Measurements from ENCODE around the gene SOAT2.
"Not testable (repeated sequence)": the region's sequence is repeated elsewhere in the genome, so short reads cannot be mapped to it uniquely, and the experiment has no call there.

SOAT2 gene

DNA sequence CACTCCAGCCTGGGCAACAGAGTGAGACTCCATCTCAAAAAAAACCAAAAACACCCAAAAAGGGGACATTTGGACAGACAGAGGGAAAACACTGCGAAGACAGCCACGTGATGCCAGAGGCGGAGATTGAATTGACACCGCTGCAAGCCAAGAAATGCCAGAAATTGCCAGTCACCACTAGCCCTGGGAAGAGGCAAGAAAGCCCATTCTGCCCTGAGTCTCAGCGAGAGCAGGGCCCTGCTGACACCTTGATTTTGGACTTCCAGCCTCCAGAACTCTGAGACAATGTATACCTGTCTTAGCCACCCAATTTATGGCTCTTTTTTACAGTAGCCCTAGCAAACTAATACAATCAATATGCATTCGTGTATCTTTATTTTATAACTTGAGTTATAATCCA is 13.2 kb upstream of the SOAT2 start:
- DNase-seq, result no peak

GRCh38 chr12:53090554-53090953 is 12.7 kb upstream of the SOAT2 start:
- no peak for DNase-seq

DNA sequence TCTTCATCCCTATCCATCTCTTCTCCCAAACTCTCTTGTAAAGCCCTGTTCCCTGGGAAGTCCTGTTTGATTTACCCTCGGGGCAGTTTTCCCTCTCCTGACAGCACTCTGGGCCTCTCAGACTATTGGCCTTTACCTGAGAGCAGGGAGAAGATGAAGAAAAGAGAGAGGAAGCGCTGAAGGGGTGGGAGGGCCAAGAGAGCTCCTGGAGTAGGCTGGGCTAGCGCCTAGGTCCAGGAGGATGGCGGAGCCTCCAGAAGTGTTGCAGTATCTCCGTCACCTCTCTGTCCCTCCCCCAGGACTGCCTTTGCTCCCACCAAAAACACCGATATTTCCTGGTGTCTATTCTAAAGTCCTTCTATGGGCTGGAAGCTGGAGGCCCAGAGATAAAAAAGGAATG is 11.5 kb upstream of the SOAT2 start:
- no peak for DNase-seq

GRCh38 chr12:53093777-53094393 is 9.4 kb upstream of the SOAT2 start:
- DNase-seq, result no peak

DNA sequence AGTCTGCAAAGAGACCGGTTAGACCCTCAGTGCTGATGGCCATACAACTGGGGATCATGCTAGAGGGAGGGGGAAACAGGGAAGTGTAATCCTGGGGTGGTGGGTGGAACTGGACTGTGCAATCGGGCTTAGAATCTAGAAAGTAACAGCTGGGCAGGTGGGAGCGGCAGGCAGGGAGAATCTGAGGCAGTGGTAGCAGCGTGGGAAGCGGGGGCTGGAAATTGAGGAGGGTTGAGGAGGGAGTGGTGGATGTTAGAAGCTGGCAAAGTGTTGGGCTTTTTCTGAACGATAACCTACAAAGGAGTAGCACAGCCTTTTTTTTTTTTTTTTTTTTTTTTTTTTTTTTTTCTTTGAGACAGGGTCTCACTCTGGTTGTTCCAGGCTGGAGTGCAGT is 8.9 kb upstream of the SOAT2 start:
- DNase-seq, result no peak

GRCh38 chr12:53094796-53095595 is 8.3 kb upstream of the SOAT2 start:
- DNase-seq, result not testable (repeated sequence)

- DNase-seq, result not testable (repeated sequence)
Observed at GRCh38 chr12:53095596-53095895, 7.7 kb upstream of the SOAT2 start.

- DNase-seq, result no peak
Observed at GRCh38 chr12:53096089-53096741, 7.1 kb upstream of the SOAT2 start.

DNA sequence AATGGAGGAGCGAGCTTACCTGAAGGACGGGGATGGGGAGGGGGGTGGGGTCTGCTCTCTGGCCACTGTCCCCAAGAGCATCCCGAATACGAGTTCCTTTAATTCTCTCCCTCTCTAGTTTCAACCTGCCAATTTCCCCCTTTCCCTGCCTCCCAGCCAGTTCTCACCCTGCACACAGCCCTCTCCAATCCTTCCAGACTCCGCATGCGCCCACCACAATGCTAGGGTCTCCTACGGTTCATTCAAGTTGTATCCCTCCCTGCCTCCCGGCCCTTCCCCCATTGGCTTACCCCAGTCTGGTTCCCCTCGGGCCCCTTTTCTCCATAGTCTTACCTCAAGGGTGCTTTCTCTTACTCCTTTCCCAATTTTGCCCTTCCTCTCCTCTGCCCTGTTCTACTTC is 6.5 kb upstream of the SOAT2 start:
- DNase-seq, result no peak

GRCh38 chr12:53097207-53097563 is 6.1 kb upstream of the SOAT2 start:
- peak; percentile 32 for DNase-seq

GRCh38 chr12:53097564-53098353 is 5.5 kb upstream of the SOAT2 start, which contains the start of gene IGFBP6:
Gene IGFBP6 (plus strand): TSS chr12:53097667. CDS start chr12:53097718, 51 bp downstream.
- peak; percentile 63 for DNase-seq

DNA sequence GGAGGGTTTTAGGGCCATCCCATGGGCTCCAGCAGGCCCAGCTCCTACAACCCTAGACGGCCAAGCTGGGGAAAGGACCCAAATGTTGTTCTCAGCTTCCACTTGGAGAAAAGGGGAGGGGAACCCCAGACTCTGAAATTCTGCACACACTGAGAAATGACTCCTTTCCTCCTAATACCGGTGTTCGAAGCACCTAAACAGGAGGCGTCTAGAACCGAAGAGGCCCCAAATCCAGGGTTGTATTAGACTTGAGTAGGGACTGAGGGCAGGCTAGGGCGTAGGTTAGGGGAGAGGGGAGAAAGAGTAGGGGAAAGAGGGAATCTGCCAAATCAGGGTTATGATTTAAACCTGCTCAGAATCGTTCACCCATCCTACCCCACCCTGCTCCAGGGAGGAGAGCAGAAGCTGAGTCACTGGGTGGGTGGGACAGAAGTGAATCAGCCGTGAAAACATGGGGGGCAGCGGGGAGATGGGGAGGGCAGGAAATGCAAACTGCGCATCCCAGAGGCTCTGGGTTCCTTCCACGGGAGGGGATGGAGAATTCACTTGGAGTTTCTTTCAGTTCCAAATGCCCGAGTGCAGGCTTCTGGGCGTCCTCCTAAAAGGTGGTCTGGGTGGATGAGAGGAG is 4.8 kb upstream of the SOAT2 start:
- DNase-seq, result no peak

GRCh38 chr12:53099071-53099882 is 4.0 kb upstream of the SOAT2 start:
- DNase-seq, result peak; percentile 56

DNA sequence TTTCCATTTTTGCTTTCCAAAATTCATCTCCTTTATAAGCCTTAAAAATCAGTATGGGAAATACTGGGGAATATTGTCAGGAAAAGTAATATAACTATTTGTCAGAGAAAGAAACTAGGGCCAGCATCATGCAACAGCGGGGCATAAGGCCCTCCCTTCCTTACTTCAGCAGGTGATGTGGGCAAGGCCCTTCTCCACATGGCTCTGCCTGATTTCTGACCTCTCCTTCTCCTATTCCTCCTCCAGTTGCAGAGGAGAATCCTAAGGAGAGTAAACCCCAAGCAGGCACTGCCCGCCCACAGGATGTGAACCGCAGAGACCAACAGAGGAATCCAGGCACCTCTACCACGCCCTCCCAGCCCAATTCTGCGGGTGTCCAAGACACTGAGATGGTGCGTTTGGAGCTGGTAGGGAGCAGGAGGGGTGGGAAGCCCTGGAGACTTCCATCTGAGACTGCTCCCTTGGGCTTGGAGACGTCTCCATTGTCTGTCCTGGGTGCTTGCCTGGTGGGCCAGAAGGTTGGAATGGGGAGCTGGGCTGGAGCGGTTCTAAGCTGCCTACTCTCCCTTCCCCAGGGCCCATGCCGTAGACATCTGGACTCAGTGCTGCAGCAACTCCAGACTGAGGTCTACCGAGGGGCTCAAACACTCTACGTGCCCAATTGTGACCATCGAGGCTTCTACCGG is 2.7 kb upstream of the SOAT2 start:
- no peak for DNase-seq

- DNase-seq, result no peak
Observed at GRCh38 chr12:53101266-53101665, 2.0 kb upstream of the SOAT2 start.

DNA sequence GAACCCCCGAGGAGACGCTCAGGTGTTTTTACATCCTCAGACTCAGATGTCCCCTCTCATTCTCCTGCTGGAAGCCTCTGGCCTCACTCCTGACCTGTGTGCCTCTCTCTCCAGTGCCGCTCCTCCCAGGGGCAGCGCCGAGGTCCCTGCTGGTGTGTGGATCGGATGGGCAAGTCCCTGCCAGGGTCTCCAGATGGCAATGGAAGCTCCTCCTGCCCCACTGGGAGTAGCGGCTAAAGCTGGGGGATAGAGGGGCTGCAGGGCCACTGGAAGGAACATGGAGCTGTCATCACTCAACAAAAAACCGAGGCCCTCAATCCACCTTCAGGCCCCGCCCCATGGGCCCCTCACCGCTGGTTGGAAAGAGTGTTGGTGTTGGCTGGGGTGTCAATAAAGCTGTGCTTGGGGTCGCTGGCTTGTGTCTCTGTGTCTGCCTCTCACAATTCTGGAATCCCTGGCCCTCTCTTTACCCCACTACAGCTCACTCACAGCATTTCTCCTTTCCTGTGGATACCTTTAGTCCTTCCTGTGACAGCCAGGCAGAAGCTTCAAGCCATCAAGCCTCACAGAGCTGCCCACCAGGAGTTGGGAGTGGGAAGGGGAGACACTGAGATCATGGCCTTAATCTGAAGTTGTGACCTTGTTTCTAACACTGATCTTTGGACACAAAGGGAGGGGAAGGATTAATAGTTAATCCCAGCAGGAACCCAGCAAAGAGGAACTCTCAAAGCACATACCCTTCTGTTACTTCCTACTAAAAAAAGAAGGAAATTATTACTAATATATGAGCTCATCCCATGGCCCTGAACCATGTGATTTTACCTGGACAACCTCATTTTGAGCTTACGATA is 1.1 kb upstream of the SOAT2 start:
- no peak for DNase-seq

GRCh38 chr12:53103860-53104305 is 597 bp downstream of the SOAT2 start:
- DNase-seq, result no peak

GRCh38 chr12:53105256-53105655 is 2.0 kb downstream of the SOAT2 start:
- no peak for DNase-seq

GRCh38 chr12:53105712-53106439 is 2.6 kb downstream of the SOAT2 start:
- DNase-seq, result no peak

- DNase-seq, result no peak
Observed at GRCh38 chr12:53107122-53107521, 3.8 kb downstream of the SOAT2 start.

All from NCI-H2171 treated with DMSO at 0.1 percent for 48 hours (cell line).